Trophoblast cell (in vitro differentiated cells and primary cell): ENCODE results near the gene ARMC9.

Source experiments
- DNase-seq, 2 donors: peaks; one replicate each; pipeline ENCODE4 v3.0.0-alpha.2; 2016
- H2AFZ ChIP-seq: 2 replicates; pipeline ENCODE4 v1.6.1; 2013; ENCODE audit warnings: low read length, moderate library complexity, mild to moderate bottlenecking; ENCODE audit not compliant: insufficient read depth, poor library complexity
- H2AK5ac ChIP-seq: 2 replicates; pipeline ENCODE4 v1.6.1; 2013; ENCODE audit warnings: mild to moderate bottlenecking, low read length
- H2BK120ac ChIP-seq: 2 replicates; pipeline ENCODE4 v1.6.1; 2013; ENCODE audit warnings: low read length, mild to moderate bottlenecking, moderate library complexity; ENCODE audit not compliant: insufficient read depth, poor library complexity
- H2BK12ac ChIP-seq: 2 replicates; pipeline ENCODE4 v1.6.1; 2013; ENCODE audit warnings: mild to moderate bottlenecking, low read length, moderate library complexity
- H2BK5ac ChIP-seq: 2 replicates; pipeline ENCODE4 v1.6.1; 2013; ENCODE audit warnings: low read length, low read depth, moderate library complexity, mild to moderate bottlenecking; ENCODE audit not compliant: poor library complexity
- H3K14ac ChIP-seq: 2 replicates; pipeline ENCODE4 v1.6.1; 2013; ENCODE audit warnings: mild to moderate bottlenecking, low read length
- H3K18ac ChIP-seq: 2 replicates; pipeline ENCODE4 v1.6.1; 2013; ENCODE audit warnings: mild to moderate bottlenecking, low read length
- H3K23ac ChIP-seq: 2 replicates; pipeline ENCODE4 v1.6.1; 2013; ENCODE audit warnings: low read length
- H3K27ac ChIP-seq: 2 replicates; pipeline ENCODE4 v1.5.1; 2013; ENCODE audit warnings: low read depth, mild to moderate bottlenecking, inconsistent platforms, low read length, moderate library complexity
- H3K27me3 ChIP-seq: 2 replicates; pipeline ENCODE4 v1.6.1; 2013; ENCODE audit warnings: inconsistent platforms, mild to moderate bottlenecking, low read length, moderate library complexity; ENCODE audit not compliant: insufficient read depth
- H3K36me3 ChIP-seq, 2 experiments: 1 replicate in 1 of 2; 2 replicates in 1 of 2; pipeline ENCODE4 v1.6.1; 2013; ENCODE audit warnings: low read length in 2 of 2, mild to moderate bottlenecking in 2 of 2, moderate library complexity in 1 of 2; ENCODE audit not compliant: insufficient read depth in 2 of 2, control insufficient read depth in 1 of 2
- H3K4ac ChIP-seq: 2 replicates; pipeline ENCODE4 v1.6.1; 2013; ENCODE audit warnings: low read depth, mild to moderate bottlenecking, low read length, moderate library complexity
- H3K4me1 ChIP-seq, 2 experiments: 1 replicate in 1 of 2; 2 replicates in 1 of 2; pipeline ENCODE4 v1.6.1; 2013; ENCODE audit warnings: low read length in 2 of 2, mild to moderate bottlenecking in 2 of 2, moderate library complexity in 1 of 2; ENCODE audit not compliant: insufficient read depth in 2 of 2, control insufficient read depth in 1 of 2
- H3K4me2 ChIP-seq: 2 replicates; pipeline ENCODE4 v1.6.1; 2013; ENCODE audit warnings: inconsistent platforms, mild to moderate bottlenecking, low read length, moderate library complexity
- H3K4me3 ChIP-seq: 2 replicates; pipeline ENCODE4 v1.5.1; 2013; ENCODE audit warnings: mild to moderate bottlenecking, low read depth, low read length, inconsistent platforms
- H3K79me1 ChIP-seq: one replicate; pipeline ENCODE4 v1.6.1; 2013; ENCODE audit warnings: low read length
- H3K79me2 ChIP-seq: 2 replicates; pipeline ENCODE4 v1.6.1; 2013; ENCODE audit warnings: low read length, mild to moderate bottlenecking; ENCODE audit not compliant: control insufficient read depth, insufficient read depth, poor library complexity
- H3K9ac ChIP-seq: 2 replicates; pipeline ENCODE4 v1.6.1; 2013; ENCODE audit warnings: mild to moderate bottlenecking, low read length
- H3K9me3 ChIP-seq: 2 replicates; pipeline ENCODE4 v1.6.1; 2013; ENCODE audit warnings: low read depth, mild to moderate bottlenecking, control low read depth, inconsistent platforms, low read length; ENCODE audit not compliant: insufficient read depth
- H4K12ac ChIP-seq: 2 replicates; pipeline ENCODE4 v1.6.1; 2013; ENCODE audit warnings: low read depth, mild to moderate bottlenecking, low read length, moderate library complexity
- H4K8ac ChIP-seq: 2 replicates; pipeline ENCODE4 v1.6.1; 2013; ENCODE audit warnings: low read depth, mild to moderate bottlenecking, low read length, moderate library complexity
- H4K91ac ChIP-seq: one replicate; pipeline ENCODE4 v1.6.1; 2013; ENCODE audit warnings: low read depth, mild to moderate bottlenecking, low read length, moderate library complexity
- WGBS: extraction: QIAGEN DNeasy Blood & Tissue Kit; methylation state at CpG from one replicate; pipeline ENCODE4 v1.1.7; 2013; ENCODE audit warnings: missing lambda C conversion rate; ENCODE audit not compliant: insufficient read length, insufficient coverage; ENCODE audit errors: extremely low coverage; 5-methylcytosine and 5-hydroxymethylcytosine counted together

The ARMC9 gene

DNA sequence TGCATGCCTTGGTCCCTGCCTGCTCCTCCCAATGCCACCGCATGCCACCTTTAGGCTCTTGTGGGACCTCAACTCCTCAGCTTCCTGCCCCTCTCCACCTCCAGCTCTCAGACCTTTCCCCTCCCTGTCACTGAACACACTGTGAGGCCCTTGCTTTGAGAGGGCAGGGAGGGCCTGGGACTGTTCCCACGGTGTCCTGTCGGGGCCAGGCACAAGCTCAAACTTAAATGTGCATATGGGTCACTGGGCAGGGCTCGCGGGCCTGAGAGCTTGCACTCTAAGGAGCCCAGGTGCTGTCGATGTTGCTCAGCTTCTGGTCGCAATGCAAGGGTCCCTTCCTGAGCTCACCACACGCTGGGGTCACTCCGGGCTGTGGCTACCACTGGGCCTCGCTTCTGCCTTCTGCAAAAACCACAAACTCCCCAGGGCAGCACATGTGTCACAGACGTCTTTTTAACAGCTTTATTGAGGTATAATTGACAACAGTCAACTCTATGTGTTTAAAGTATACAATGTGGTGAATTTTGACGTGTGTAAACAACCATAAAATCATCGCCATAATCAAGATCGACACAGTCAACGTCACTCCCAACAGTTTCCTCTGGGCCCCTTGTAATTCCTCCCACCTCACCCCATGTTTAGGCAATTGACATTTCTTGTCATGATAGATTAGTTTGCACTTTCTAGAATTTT is 185.1 kb downstream of the ARMC9 start:
- Histone ChIP-seq H2BK120ac (no peak overlapping the region), H2AFZ (no peak overlapping the region), H3K4ac (no peak overlapping the region), H3K4me1 (peaks cover under 1 to 1% of the 10 kb centered on the region in 2 experiments), H3K14ac (no peak overlapping the region), H3K79me2 (no peaks in the 10 kb centered on the region), H4K8ac (no peak overlapping the region), H2BK5ac (no peak overlapping the region), H3K27me3 (no peaks in the 10 kb centered on the region), H3K4me2 (no peak overlapping the region), H3K4me3 (no peak overlapping the region), H2BK12ac (no peak overlapping the region), H3K23ac (no peak overlapping the region), H3K79me1 (no peaks in the 10 kb centered on the region), H3K36me3 (no peaks in the 10 kb centered on the region), H3K18ac (no peak overlapping the region), H4K91ac (no peak overlapping the region), H3K27ac (no peak overlapping the region), H4K12ac (no peak overlapping the region), H3K9me3 (peaks cover 5% of the 10 kb centered on the region), H2AK5ac (no peak overlapping the region), H3K9ac (no peak overlapping the region)
- WGBS, result no CpG with 5 or more reads among the region's 15 CpGs
- no peak for DNase-seq

DNA sequence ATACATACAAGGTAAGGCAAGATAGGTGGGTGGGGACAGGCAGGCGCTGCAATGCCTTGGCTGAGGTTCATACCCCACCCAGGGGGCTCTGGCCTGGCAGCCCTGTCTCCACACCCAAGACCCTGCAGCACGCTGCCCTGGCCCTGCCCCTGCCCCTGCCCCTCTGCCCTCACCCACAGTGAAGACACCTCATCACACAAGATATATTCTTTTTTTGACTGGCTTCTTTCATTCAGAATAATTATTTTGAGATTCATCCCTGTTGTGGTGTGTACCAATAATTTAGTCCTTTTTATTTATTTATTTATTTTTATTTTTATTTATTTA is 185.6 kb downstream of the ARMC9 start:
- no peak overlapping the region for H3K18ac ChIP-seq
- H3K14ac ChIP-seq, result no peak overlapping the region
- peaks cover 5% of the 10 kb centered on the region for H3K9me3 ChIP-seq
- H4K91ac ChIP-seq, result no peak overlapping the region
- H3K4ac ChIP-seq, result no peak overlapping the region
- H3K27me3 ChIP-seq, result no peaks in the 10 kb centered on the region
- H3K9ac ChIP-seq, result no peak overlapping the region
- no peak overlapping the region for H4K12ac ChIP-seq
- H2BK120ac ChIP-seq, result no peak overlapping the region
- H2BK12ac ChIP-seq, result no peak overlapping the region
- no peak overlapping the region for H4K8ac ChIP-seq
- DNase-seq, result no peak
- no peak overlapping the region for H3K4me3 ChIP-seq
- H2AK5ac ChIP-seq, result no peak overlapping the region
- no peak overlapping the region for H2AFZ ChIP-seq
- H3K79me2 ChIP-seq, result no peaks in the 10 kb centered on the region
- no peak overlapping the region for H2BK5ac ChIP-seq
- no peaks in the 10 kb centered on the region for H3K4me1 ChIP-seq
- WGBS, result no CpG with 5 or more reads among the region's 2 CpGs
- no peak overlapping the region for H3K4me2 ChIP-seq
- H3K23ac ChIP-seq, result no peak overlapping the region
- H3K36me3 ChIP-seq, result no peaks in the 10 kb centered on the region
- no peaks in the 10 kb centered on the region for H3K79me1 ChIP-seq
- no peak overlapping the region for H3K27ac ChIP-seq

- no peak overlapping the region for H2BK12ac ChIP-seq
Observed at GRCh38 chr2:231384970-231385369, 186.5 kb downstream of the ARMC9 start.

DNA sequence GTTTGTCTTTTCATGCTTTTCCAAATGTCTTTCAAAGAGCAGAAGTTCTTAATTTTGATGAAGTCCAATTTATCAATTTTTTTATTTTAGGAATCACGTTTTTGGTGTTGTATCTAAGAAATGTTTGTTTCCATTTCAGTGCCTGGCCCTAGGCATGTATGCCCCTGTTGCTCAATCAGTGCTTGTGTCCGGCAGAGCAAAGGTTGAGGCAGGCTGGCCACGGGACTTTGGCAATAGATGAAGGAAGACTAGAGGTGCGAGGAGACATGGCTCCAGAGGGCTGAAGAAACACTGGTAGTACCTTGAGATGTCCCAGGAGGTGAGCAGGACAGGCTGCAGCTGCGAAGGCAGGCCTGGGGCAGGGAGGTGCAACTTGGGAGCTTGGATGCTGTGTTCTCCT is 187.0 kb downstream of the ARMC9 start:
- H3K36me3 ChIP-seq, result no peaks in the 10 kb centered on the region
- no peak overlapping the region for H4K12ac ChIP-seq
- no peaks in the 10 kb centered on the region for H3K79me2 ChIP-seq
- H4K8ac ChIP-seq, result no peak overlapping the region
- H2BK120ac ChIP-seq, result no peak overlapping the region
- H3K79me1 ChIP-seq, result no peaks in the 10 kb centered on the region
- no peak for DNase-seq
- peaks cover 5% of the 10 kb centered on the region for H3K9me3 ChIP-seq
- H3K9ac ChIP-seq, result no peak overlapping the region
- no peak overlapping the region for H3K14ac ChIP-seq
- no peak overlapping the region for H3K4me3 ChIP-seq
- no peak overlapping the region for H3K4ac ChIP-seq
- no peak overlapping the region for H3K23ac ChIP-seq
- no peak overlapping the region for H3K4me2 ChIP-seq
- no peaks in the 10 kb centered on the region for H3K27me3 ChIP-seq
- no peak overlapping the region for H2AFZ ChIP-seq
- WGBS, result no CpG with 5 or more reads among the region's 5 CpGs
- no peak overlapping the region for H3K27ac ChIP-seq
- H4K91ac ChIP-seq, result no peak overlapping the region
- H3K18ac ChIP-seq, result no peak overlapping the region
- H2BK12ac ChIP-seq, result no peak overlapping the region
- no peak overlapping the region for H2AK5ac ChIP-seq
- no peaks in the 10 kb centered on the region for H3K4me1 ChIP-seq
- H2BK5ac ChIP-seq, result no peak overlapping the region

More at GRCh38 chr2:231384970-231385369, 186.5 kb downstream of the ARMC9 start:
- Histone ChIP-seq H3K36me3 (no peaks in the 10 kb centered on the region), H3K9me3 (peaks cover 5% of the 10 kb centered on the region), H3K27ac (no peak overlapping the region), H3K23ac (no peak overlapping the region), H2BK120ac (no peak overlapping the region), H2BK5ac (no peak overlapping the region), H4K8ac (no peak overlapping the region), H3K79me2 (no peaks in the 10 kb centered on the region), H4K91ac (no peak overlapping the region), H3K4ac (no peak overlapping the region), H2AFZ (no peak overlapping the region), H2AK5ac (no peak overlapping the region), H3K4me1 (no peaks in the 10 kb centered on the region), H3K9ac (no peak overlapping the region), H3K14ac (no peak overlapping the region), H3K18ac (no peak overlapping the region), H4K12ac (no peak overlapping the region), H3K79me1 (no peaks in the 10 kb centered on the region), H3K4me3 (no peak overlapping the region), H3K4me2 (no peak overlapping the region), H3K27me3 (no peaks in the 10 kb centered on the region)
- peak in 1 of 2 donors; percentile 70 for DNase-seq
- WGBS, result no CpG with 5 or more reads among the region's 2 CpGs
